GM12865 (cell line): Measurements from ENCODE around the gene EPHX1.
"Not testable (repeated sequence)": the region's sequence is repeated elsewhere in the genome, so short reads cannot be mapped to it uniquely, and the experiment has no call there.

ENCODE experiments used
- DNase-seq: peaks from one replicate; pipeline ENCODE4 v3.0.0; 2010; ENCODE audit warnings: low read depth
- H3K4me3 ChIP-seq: 2 replicates; pipeline ENCODE4 v1.5.1; 2011; ENCODE audit warnings: mild to moderate bottlenecking, low read depth, low read length, control low read depth
- CTCF ChIP-seq: IDR thresholded peaks from 2 replicates; pipeline ENCODE4 v1.5.1; 2011; ENCODE audit warnings: low read length, control low read depth, low read depth, inconsistent platforms; ENCODE audit not compliant: insufficient read depth; ENCODE audit errors: missing control alignments

EPHX1 gene

GRCh38 chr1:225886159-225887029 lies 76.5 kb downstream of the EPHX1 start:
- H3K4me3 ChIP-seq: no peak overlapping the region
- TF ChIP-seq CTCF: no peak
- DNase-seq: no peak

GRCh38 chr1:225887030-225887314 lies 77.0 kb downstream of the EPHX1 start:
- DNase-seq: no peak
- no peak overlapping the region for H3K4me3 ChIP-seq
- TF ChIP-seq CTCF: no peak

- DNase-seq, H3K4me3 ChIP-seq: not testable (repeated sequence)
Measured at GRCh38 chr1:225887554-225888288, 77.8 kb downstream of the EPHX1 start.

GRCh38 chr1:225888289-225888897 lies 78.5 kb downstream of the EPHX1 start:
- no peak overlapping the region for H3K4me3 ChIP-seq
- TF ChIP-seq CTCF: no peak
- no peak for DNase-seq

- no peak within 1 kb of the TSS for H3K4me3 ChIP-seq
- no peak for TF ChIP-seq CTCF
Measured at GRCh38 chr1:225888898-225889601, 79.1 kb downstream of the EPHX1 start, which contains the start of gene LEFTY1. LEFTY1 (minus strand) TSS chr1:225889146; CDS start chr1:225889066, 80 bp downstream.

GRCh38 chr1:225889743-225890142 lies 79.8 kb downstream of the EPHX1 start:
- no peak overlapping the region for H3K4me3 ChIP-seq
- DNase-seq: no peak
- no peak for TF ChIP-seq CTCF

More at GRCh38 chr1:225888898-225889601, 79.1 kb downstream of the EPHX1 start, which contains the start of gene LEFTY1:
- DNase-seq: no peak
